K562 (cell line): ENCODE data around the gene NET1. TPM values are rescaled to one million over a fixed set of nuclear protein-coding genes. Genes with fewer than 3 reads are reported as not detected.
"Not testable (repeated sequence)": the region's sequence is repeated elsewhere in the genome, so short reads cannot be mapped to it uniquely, and the experiment has no call there.

ENCODE experiments used
- ATAC-seq: fragments of 200-7000 bp; cut with Tn5 transposase; 3 replicates; pipeline ENCODE4 v1.9.1; 2020; ENCODE audit warnings: moderate library complexity
- BruUV-seq: library from RNA; stranded (reverse); fragments of 400-500 nt; replicated peaks from 2 replicates; lab custom pipeline; 2021; lab: Mats Ljungman, UMichigan
- CTCF ChIA-PET: fragments of 300-600 bp; formaldehyde crosslinking; extraction: SDS; loops from one replicate; lab custom pipeline; 2021; ENCODE audit warnings: low intra/inter-chr PET ratio; lab: Yijun Ruan, JAX
- POLR2A ChIA-PET: fragments of 300-600, 350-650 bp; sonication (Branson Sonifier 250); formaldehyde crosslinking; extraction: SDS; loops from one replicate; lab custom pipeline; 2021; ENCODE audit warnings: antibody characterized with exemption, inconsistent platforms; lab: Yijun Ruan, JAX
- DNase-seq, 4 experiments: peaks; one replicate each; pipeline versions ENCODE4 v3.0.0 to v3.0.0-alpha.2; 2011 to 2018; ENCODE audit warnings: low spot score in 3 of 4, mixed read lengths in 3 of 4; ENCODE audit errors: extremely low read depth in 1 of 4
- FAIRE-seq: peaks from 2 replicates; lab custom pipeline; 2011; peaks lifted over from hg19 to GRCh38; lab: Jason Lieb, UNC
- H2AFZ ChIP-seq: 2 replicates; pipeline ENCODE4 v1.6.0; 2011; ENCODE audit warnings: low read depth, low read length, control low read depth, inconsistent platforms
- H3K27ac ChIP-seq: fragments of 200-600 bp; 3 replicates; pipeline ENCODE4 v1.8.0; 2011; ENCODE audit warnings: low read depth, mild to moderate bottlenecking, control low read depth, inconsistent platforms, low read length, moderate library complexity, mixed read lengths; ENCODE audit errors: extremely low read depth
- H3K27me3 ChIP-seq, 2 experiments: fragments of 300-600 bp in 1 of 2; 2 replicates in 1 of 2; 3 replicates in 1 of 2; pipeline versions ENCODE4 v1.6.0 to v1.8.0; 2011; ENCODE audit warnings: inconsistent platforms in 2 of 2, low read length in 2 of 2, mild to moderate bottlenecking in 1 of 2, mixed read lengths in 1 of 2, moderate library complexity in 1 of 2; ENCODE audit not compliant: control insufficient read depth in 2 of 2, insufficient read depth in 2 of 2
- H3K36me3 ChIP-seq: fragments of 300-600 bp; 3 replicates; pipeline ENCODE4 v1.8.0; 2011; ENCODE audit warnings: mild to moderate bottlenecking, low read length, inconsistent platforms; ENCODE audit not compliant: control insufficient read depth, insufficient read depth
- H3K4me1 ChIP-seq, 2 experiments: fragments of 200-600 bp in 1 of 2; replicated peaks in 1 of 2; 2 replicates in 1 of 2; 3 replicates in 1 of 2; pipeline versions ENCODE4 v1.5.1 to v1.8.0; 2011; ENCODE audit warnings: inconsistent platforms in 2 of 2, low read length in 2 of 2, mild to moderate bottlenecking in 1 of 2, mixed read lengths in 1 of 2, moderate library complexity in 1 of 2; ENCODE audit not compliant: control insufficient read depth in 2 of 2, insufficient read depth in 2 of 2
- H3K4me2 ChIP-seq: 2 replicates; pipeline ENCODE4 v1.6.1; 2011; ENCODE audit warnings: low read length, control low read depth, inconsistent platforms, mixed read lengths; ENCODE audit not compliant: insufficient read depth
- H3K4me3 ChIP-seq: fragments of 200-600 bp; sonication (generic), shearing (Covaris generic); 2 replicates; pipeline ENCODE4 v1.5.1; 2016; ENCODE audit warnings: control low read depth, inconsistent platforms
- H3K79me2 ChIP-seq: fragments of 200-600 bp; 3 replicates; pipeline ENCODE4 v1.8.0; 2011; ENCODE audit warnings: low read length, inconsistent platforms; ENCODE audit not compliant: control insufficient read depth, insufficient read depth
- H3K9ac ChIP-seq, 2 experiments: 2 replicates each; pipeline versions ENCODE4 v1.6.0 to v1.6.1; 2011; ENCODE audit warnings: low read depth in 2 of 2, low read length in 2 of 2, control low read depth in 1 of 2, inconsistent platforms in 1 of 2, mild to moderate bottlenecking in 1 of 2, mixed read lengths in 1 of 2; ENCODE audit not compliant: insufficient read depth in 1 of 2
- H3K9me1 ChIP-seq: one replicate; pipeline ENCODE4 v1.6.0; 2011; ENCODE audit warnings: inconsistent platforms, mild to moderate bottlenecking, low read length, moderate library complexity; ENCODE audit not compliant: control insufficient read depth, insufficient read depth
- H3K9me3 ChIP-seq: replicated peaks from 2 replicates; pipeline ENCODE4 v1.5.1; 2011; ENCODE audit warnings: low read depth, low read length, inconsistent platforms; ENCODE audit not compliant: control insufficient read depth, insufficient read depth
- H4K20me1 ChIP-seq: replicated peaks from 2 replicates; pipeline ENCODE4 v1.6.1; 2011; ENCODE audit warnings: low read length, inconsistent platforms, mixed read lengths; ENCODE audit not compliant: control insufficient read depth, insufficient read depth
- ASH1L ChIP-seq: fragments of 450-650 bp; IDR thresholded peaks from 2 replicates; pipeline ENCODE4 v1.6.1; 2018; ENCODE audit warnings: borderline replicate concordance, mild to moderate bottlenecking, low read depth; ENCODE audit not compliant: partially characterized antibody
- CC2D1A ChIP-seq: fragments of 450-650 bp; IDR thresholded peaks from 2 replicates; pipeline ENCODE4 v1.6.1; 2017; ENCODE audit warnings: mild to moderate bottlenecking
- E2F5 ChIP-seq: sonication (generic); formaldehyde crosslinking; IDR thresholded peaks from 2 replicates; pipeline ENCODE4 v1.8.0; 2022; ENCODE audit warnings: mild to moderate bottlenecking, missing genetic modification reagents
- KLF6 ChIP-seq: fragments of 250-450 bp; sonication (Bioruptor Pico); IDR thresholded peaks from 2 replicates; pipeline ENCODE4 v1.4.0; 2020; ENCODE audit warnings: mild to moderate bottlenecking, moderate library complexity, borderline replicate concordance
- NFYB ChIP-seq: IDR thresholded peaks from 2 replicates; pipeline ENCODE4 v1.6.1; 2011; ENCODE audit warnings: mild to moderate bottlenecking, moderate library complexity; ENCODE audit not compliant: insufficient read length; ENCODE audit errors: extremely low read depth
- RBM25 ChIP-seq: fragments of 200-400 bp; formaldehyde crosslinking; IDR thresholded peaks from 2 replicates; pipeline ENCODE4 v1.6.1; 2018; ENCODE audit warnings: low read length, low read depth, moderate library complexity; ENCODE audit not compliant: severe bottlenecking
- SMAD3 ChIP-seq: fragments of 450-650 bp; formaldehyde crosslinking; conservative IDR thresholded peaks from 2 replicates; pipeline ENCODE4 v1.4.0; 2020; ENCODE audit warnings: mild to moderate bottlenecking
- TCF7L2 ChIP-seq: fragments of 150-350 bp; IDR thresholded peaks from 2 replicates; pipeline ENCODE4 v1.6.1; 2016; ENCODE audit warnings: low read depth, mild to moderate bottlenecking, low read length, moderate library complexity
- ZBTB1 ChIP-seq: sonication (generic); formaldehyde crosslinking; IDR thresholded peaks from 2 replicates; pipeline ENCODE4 v1.8.1; 2023; ENCODE audit warnings: missing genetic modification reagents, low read depth, mild to moderate bottlenecking, borderline replicate concordance
- WGBS: fragments of 100-300 bp; shearing (Covaris generic); methylation state at CpG from one replicate; pipeline ENCODE4 v1.1.6; 2016; ENCODE audit warnings: low coverage, mixed read lengths; ENCODE audit not compliant: insufficient coverage; ENCODE audit errors: missing lambda C conversion rate; 5-methylcytosine and 5-hydroxymethylcytosine counted together
- in situ Hi-C: fragments of 300-500 bp; cut with MboI; formaldehyde crosslinking; loops from 4 replicates; pipeline ENCODE4 v1.15.0; 2018; ENCODE audit warnings: inconsistent platforms, mixed read lengths
- intact Hi-C: fragments of 100-400 bp; cut with micrococcal nuclease; formaldehyde crosslinking; loops from 2 replicates; pipeline ENCODE4 v1.14.2; 2022
- polyA plus RNA-seq, 8 experiments: library from polyadenylated mRNA; depleted of rRNA in 4 of 8; stranded (reverse) in 5 of 8; unstranded in 3 of 8; fragments of >200 nt; fragmentation: Nextera tagmentation in 2 of 8; fragmentation: Illumina TruSeq in 1 of 8; extraction: Ambion mirVana in 2 of 8; extraction: Trizol in 1 of 8; gene quantifications; 2 replicates each; pipeline versions ENCODE4 v1.2.1 to v1.2.3, GENCODE V29; 2011 to 2014; ENCODE audit warnings: inconsistent platforms in 1 of 8, missing spikeins in 1 of 8
- total RNA-seq, 7 experiments: library from RNA; depleted of rRNA in 6 of 7; stranded (reverse); fragments of >200 nt in 6 of 7; fragmentation: Illumina TruSeq in 2 of 7; extraction: Trizol in 2 of 7; gene quantifications; 2 replicates each; pipeline versions ENCODE4 v1.2.1 to v1.2.3, GENCODE V29; 2011 to 2021; ENCODE audit warnings: low replicate concordance in 1 of 7

Gene NET1
- total and polyA plus RNA-seq, 9 of the 15 experiments (the other 6 are each of a cell fraction or from before 2014, with no cell fraction given) = 47.4 to 258 (median 106) TPM

- H3K36me3 ChIP-seq = no peaks in the 10 kb centered on the region
- POLR2A ChIA-PET = interaction anchor here (0.9 kb wide), 1 partner anchor 28 kb away, joined by 3 read pairs; no protein-coding TSS in a partner anchor
- ATAC-seq = no peak
Observed at GRCh38 chr10:5406918-5407317, 5.4 kb upstream of the NET1 start.

GRCh38 chr10:5410787-5411186 is 1.6 kb upstream of the NET1 start:
- DNase-seq, H3K9me1 ChIP-seq, intact Hi-C loops, BruUV-seq, H3K36me3 ChIP-seq, ATAC-seq, CTCF ChIA-PET, H3K4me1 ChIP-seq, H3K9me3 ChIP-seq, H3K9ac ChIP-seq, in situ Hi-C loops, H4K20me1 ChIP-seq, H3K4me2 ChIP-seq, POLR2A ChIA-PET, FAIRE-seq, H3K4me3 ChIP-seq, H3K27ac ChIP-seq, H3K27me3 ChIP-seq, H2AFZ ChIP-seq: not testable (repeated sequence)
- peak; percentile 3 for TF ChIP-seq NFYB
- peak; percentile 71; the same call in 1 of the 2 replicates for TF ChIP-seq CC2D1A
- TF ChIP-seq RBM25 = peak; percentile 47
- TF ChIP-seq ASH1L = peak; percentile 53
- H3K79me2 ChIP-seq = peaks cover 38% of the 10 kb centered on the region

More at GRCh38 chr10:5406918-5407317, 5.4 kb upstream of the NET1 start:
- BruUV-seq = no TSS peak
- H2AFZ ChIP-seq = no peak overlapping the region
- FAIRE-seq = no peak
- no peaks in the 10 kb centered on the region for H3K27me3 ChIP-seq
- no peak overlapping the region for H3K4me3 ChIP-seq
- DNase-seq = no peak
- no peaks in the 10 kb centered on the region for H3K79me2 ChIP-seq
- in situ Hi-C loops (no loop called here), intact Hi-C loops (no loop called here)
- H4K20me1 ChIP-seq = no peaks in the 10 kb centered on the region
- H3K9me3 ChIP-seq = no peaks in the 10 kb centered on the region; the same call in none of the 2 replicates
- WGBS = 33% methylated on average over 1 of the region's 1 CpG
- peaks cover 2 to 21% of the 10 kb centered on the region in 2 experiments; a peak in 2 of 5 replicates for H3K4me1 ChIP-seq
- no peak overlapping the region for H3K27ac ChIP-seq
- H3K9ac ChIP-seq = no peak overlapping the region
- TF ChIP-seq SMAD3 (CRISPR knock-in tag) (no peak), KLF6 (CRISPR knock-in tag) (no peak), ZBTB1 (CRISPR knock-in tag) (no peak), E2F5 (CRISPR knock-in tag) (no peak), TCF7L2 (no peak)
- no peak overlapping the region for H3K4me2 ChIP-seq
- no peaks in the 10 kb centered on the region for H3K9me1 ChIP-seq
- CTCF ChIA-PET = no interaction called here
